ENCODE results near the gene RITA1.
A peak's percentile ranks its signal among the peaks of the same experiment; 100 is the strongest.

The RITA1 gene

GRCh38 chr12:113154351-113154973 lies 31.1 kb upstream of the RITA1 start:
- FAIRE-seq: no peak

- no peak for FAIRE-seq
Measured at GRCh38 chr12:113155060-113155459, 30.5 kb upstream of the RITA1 start.

- no peak for FAIRE-seq
Measured at GRCh38 chr12:113155646-113156045, 29.9 kb upstream of the RITA1 start.

GRCh38 chr12:113157218-113157859 lies 28.2 kb upstream of the RITA1 start:
- no peak for FAIRE-seq

- FAIRE-seq: no peak
Measured at GRCh38 chr12:113158439-113159203, 26.9 kb upstream of the RITA1 start.

- no peak for FAIRE-seq
Measured at GRCh38 chr12:113159937-113160336, 25.6 kb upstream of the RITA1 start.

GRCh38 chr12:113161415-113162016 lies 24.0 kb upstream of the RITA1 start:
- peak; percentile 11 for FAIRE-seq

GRCh38 chr12:113162102-113163029 lies 23.2 kb upstream of the RITA1 start:
- FAIRE-seq: no peak

GRCh38 chr12:113163030-113163360 lies 22.5 kb upstream of the RITA1 start:
- no peak for FAIRE-seq

GRCh38 chr12:113164014-113164413 lies 21.5 kb upstream of the RITA1 start:
- FAIRE-seq: no peak

GRCh38 chr12:113165521-113166450 lies 19.7 kb upstream of the RITA1 start:
- no peak for FAIRE-seq

- FAIRE-seq: no peak
Measured at GRCh38 chr12:113167868-113168267, 17.7 kb upstream of the RITA1 start.

- FAIRE-seq: no peak
Measured at GRCh38 chr12:113169697-113170096, 15.8 kb upstream of the RITA1 start.

GRCh38 chr12:113170457-113170856 lies 15.1 kb upstream of the RITA1 start:
- no peak for FAIRE-seq

GRCh38 chr12:113170926-113171325 lies 14.6 kb upstream of the RITA1 start:
- FAIRE-seq: no peak

GRCh38 chr12:113171543-113171942 lies 14.0 kb upstream of the RITA1 start:
- FAIRE-seq: no peak

- FAIRE-seq: no peak
Measured at GRCh38 chr12:113172185-113172584, 13.3 kb upstream of the RITA1 start.

- no peak for FAIRE-seq
Measured at GRCh38 chr12:113173081-113173698, 12.3 kb upstream of the RITA1 start.

- no peak for FAIRE-seq
Measured at GRCh38 chr12:113174461-113175384, 10.8 kb upstream of the RITA1 start.

- no peak for FAIRE-seq
Measured at GRCh38 chr12:113179023-113179422, 6.5 kb upstream of the RITA1 start.
